NCI-H187 treated with DMSO at 0.1 percent for 48 hours (cell line): Measurements from ENCODE around the gene PES1.
"Not testable (repeated sequence)": the region's sequence is repeated elsewhere in the genome, so short reads cannot be mapped to it uniquely, and the experiment has no call there.

ENCODE experiments used
- DNase-seq: peaks from one replicate; lab custom pipeline; 2025; lab: John Stamatoyannopoulos, UW

PES1 gene

DNA sequence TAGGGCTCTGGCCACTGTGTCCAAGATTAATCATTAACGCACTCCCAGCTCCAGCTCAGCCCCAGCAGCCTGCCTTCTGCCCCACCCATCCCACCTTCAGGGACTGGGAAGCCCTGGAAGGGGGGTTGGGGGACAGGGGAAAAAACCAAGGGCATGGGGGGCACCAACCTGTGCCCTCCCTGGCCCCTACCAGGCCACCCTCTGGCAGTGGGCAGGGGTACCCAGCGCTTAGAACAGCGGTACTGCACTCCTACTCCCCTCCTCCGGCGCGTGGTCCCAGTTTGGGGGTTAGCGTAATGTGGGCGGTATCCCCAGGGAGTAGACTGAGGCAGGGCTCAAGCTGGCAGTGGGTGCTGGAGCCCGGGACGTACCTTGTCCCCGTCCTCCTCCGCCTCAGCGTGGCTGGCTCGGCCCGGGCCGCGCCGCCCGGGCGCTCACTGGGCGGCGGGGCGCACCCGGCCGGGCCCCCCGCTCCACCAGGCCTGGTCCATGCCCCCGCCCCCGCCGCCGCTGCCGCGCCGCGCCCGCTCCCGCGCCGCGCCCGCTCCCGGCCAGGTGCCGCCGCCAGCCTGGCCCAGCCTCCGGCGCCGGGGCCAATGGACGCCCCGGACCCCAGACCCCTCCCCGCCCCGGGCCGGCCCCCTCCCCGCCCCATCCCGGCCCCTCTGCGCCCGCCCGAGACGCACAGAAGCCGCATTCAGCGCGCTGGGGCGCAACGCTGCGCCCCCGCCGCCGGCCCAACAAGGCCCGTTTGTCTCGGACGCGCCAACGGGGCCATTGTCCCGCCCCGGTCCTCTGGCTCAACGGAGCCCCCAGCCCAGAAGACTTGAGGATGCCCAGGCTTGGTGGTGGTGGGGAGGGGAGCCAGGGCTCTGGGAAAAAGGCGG, 17.4 kb downstream of the PES1 start, which contains the start of gene GAL3ST1:
TSS of gene GAL3ST1 (minus strand) at position 571 of the 887 bp plus-strand sequence. CDS start 17,273 bp downstream, outside the sequence.
- DNase-seq: no peak

GRCh38 chr22:30573594-30574094, 18.1 kb downstream of the PES1 start:
- DNase-seq: no peak

DNA sequence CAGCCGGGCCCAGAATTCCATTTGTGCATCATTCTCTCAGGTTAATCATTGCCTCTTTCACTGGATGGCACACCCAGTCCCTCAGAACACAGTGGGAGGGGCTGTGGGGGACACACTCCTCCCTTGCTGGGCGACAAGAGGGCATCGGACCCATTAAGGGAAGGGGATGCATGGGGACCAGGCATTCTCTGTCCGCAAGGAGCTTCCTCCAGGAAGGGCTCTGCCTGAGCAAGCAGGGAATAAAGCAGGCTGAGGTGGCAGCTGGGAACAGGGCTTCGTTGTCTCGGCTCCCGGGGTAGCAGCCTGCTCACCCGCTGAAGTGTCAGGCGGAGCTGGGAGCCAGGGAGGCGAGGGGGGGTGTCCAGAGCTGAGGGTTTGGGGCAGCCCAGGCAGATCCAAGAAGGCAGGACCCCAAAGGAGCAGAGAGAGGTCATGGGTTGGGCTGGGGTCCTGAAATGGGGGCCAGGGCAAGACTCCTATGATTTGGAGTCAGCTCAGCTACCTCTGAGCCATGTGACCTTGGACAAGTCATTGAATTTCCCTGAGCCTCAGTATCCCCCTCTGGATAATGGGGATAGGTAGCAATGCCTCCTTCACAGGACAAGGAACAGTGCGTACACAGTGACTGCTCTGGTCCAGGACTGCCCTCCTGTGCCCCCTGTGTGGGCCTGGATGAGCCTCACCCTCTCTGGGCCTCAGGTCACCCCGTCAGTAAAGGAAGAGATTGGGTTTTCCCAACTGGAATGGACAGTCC, 18.7 kb downstream of the PES1 start:
- no peak for DNase-seq

DNA sequence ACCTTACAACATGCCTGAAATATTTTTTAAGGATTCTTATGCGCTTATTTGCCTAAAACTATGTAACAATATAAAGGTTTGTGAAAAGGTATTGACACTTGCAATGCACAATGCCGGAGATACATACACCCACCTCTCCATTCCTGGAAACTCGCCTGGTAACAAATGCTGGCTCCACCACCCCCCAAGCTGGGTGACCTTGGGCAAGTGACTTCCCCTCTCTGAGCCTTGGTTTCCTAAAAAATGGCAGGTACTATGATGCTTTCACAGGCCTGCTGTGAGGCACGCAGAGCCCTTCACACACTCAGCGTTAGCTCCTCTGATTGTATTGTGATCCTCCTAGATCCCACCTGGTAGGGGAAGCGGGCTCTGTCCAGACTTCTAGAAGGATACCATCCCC, 19.5 kb downstream of the PES1 start:
- no peak for DNase-seq

DNA sequence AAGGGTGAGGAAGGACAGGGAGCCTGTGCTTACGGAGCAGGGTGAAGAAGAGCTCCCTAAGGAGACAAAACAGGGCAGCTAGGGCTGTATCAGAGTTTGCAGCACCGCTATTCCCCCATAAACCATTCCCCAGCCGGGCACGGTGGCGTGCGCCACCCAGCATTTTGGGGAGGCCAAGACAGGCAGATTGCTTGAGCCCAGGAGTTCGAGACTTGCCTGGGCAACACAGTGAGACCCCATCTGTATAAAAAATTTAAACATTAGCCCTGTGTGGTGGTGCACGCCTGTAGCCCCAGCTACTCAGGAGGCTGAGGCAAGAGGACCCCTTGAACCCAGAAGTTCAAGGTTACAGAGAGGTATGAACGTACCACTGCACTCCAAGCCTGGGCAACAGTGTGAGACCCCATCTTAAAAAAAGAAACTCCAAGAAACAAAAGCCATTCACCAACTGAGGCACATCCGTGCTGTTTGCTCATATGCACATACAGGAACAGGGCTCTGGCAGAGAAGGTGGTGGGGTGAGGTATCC, 22.0 kb downstream of the PES1 start:
- DNase-seq: no peak

- no peak for DNase-seq
Observed at GRCh38 chr22:30568137-30568805, 23.4 kb downstream of the PES1 start.

GRCh38 chr22:30567277-30567676, 24.4 kb downstream of the PES1 start:
- not testable (repeated sequence) for DNase-seq

GRCh38 chr22:30566125-30566524, 25.6 kb downstream of the PES1 start:
- DNase-seq: no peak

- no peak for DNase-seq
Observed at GRCh38 chr22:30565341-30565740, 26.4 kb downstream of the PES1 start.

GRCh38 chr22:30564761-30565119, 27.0 kb downstream of the PES1 start:
- no peak for DNase-seq

GRCh38 chr22:30564045-30564760, 27.5 kb downstream of the PES1 start:
- DNase-seq: no peak

DNA sequence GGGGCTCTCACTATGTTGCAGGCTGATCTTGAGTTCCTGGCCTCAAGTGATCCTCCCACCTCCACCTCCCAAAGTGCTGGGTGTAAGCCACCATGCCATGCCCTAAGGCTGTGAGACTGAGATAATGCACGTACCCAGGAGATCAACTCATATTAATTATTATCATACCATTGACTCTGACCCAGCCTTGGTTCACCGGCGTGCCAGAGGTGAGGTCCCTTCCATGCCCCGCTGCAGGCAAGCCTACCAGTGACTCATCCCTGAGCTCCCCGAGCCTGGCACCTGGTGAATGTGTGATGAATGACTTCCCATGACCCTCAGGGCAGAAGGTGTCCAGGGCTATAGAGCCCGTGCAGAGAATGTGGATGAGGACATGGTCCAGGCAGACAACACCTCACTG, 29.3 kb downstream of the PES1 start:
- no peak for DNase-seq

DNA sequence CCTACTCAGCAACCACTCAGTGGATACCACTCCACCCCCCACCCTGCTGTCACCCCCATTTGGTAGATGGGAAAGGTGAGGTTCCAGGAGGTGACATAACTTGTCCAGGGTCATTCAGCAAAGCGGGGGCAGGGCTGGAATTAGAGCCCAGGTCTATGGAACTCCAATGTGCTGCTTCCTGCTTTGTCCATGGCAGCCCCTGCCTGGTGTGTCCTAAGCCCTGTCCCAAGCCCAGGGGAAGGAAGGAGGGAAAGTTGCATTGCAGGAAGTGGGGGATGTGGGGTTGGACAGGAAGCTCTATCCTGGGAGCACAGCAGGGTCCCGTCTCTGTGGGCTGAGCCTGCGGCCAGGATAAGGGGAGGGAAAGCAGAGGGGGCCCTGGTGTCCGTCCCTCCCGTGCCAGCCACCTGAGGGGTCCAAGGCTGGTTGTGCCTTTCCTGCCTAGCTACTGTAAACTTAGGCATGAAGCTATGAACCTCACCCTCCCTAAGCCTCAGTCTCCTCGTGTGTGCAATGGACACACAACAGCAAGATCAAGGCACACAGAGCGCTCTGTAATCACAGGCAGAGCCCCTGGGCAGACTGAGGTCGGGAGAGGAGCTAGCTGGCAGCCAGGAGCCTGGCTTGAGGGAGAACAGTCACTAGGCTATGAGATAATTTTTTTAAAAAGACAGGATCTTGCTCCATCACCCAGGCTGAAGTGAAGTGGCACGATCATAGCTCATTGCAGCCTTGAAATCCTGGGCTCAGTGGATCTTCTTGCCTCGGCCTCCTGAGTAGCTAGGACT, 30.1 kb downstream of the PES1 start:
- DNase-seq: no peak

GRCh38 chr22:30560643-30561202, 31.0 kb downstream of the PES1 start:
- not testable (repeated sequence) for DNase-seq

GRCh38 chr22:30559889-30560288, 31.8 kb downstream of the PES1 start:
- no peak for DNase-seq

DNA sequence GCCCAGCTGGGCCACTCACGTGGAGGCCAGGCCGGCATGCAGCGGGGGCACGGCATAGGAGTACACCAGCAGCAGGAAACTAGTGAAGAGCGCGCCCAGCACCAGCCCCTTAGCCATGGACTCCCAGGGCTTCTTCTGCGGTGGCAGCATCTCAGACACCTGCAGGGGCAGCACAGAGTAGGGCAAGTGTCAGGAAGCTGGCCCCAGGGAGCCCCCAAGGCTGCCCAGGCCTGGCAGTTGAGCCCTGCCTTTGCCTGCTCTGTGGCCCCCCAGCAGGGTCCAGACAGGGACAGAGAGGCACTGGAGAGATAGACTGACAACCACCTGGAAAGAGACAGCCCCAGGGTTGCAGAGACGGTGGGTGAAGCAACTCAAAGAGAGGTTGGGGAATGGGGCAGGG, 34.5 kb downstream of the PES1 start:
- DNase-seq: no peak

GRCh38 chr22:30556388-30556787, 35.3 kb downstream of the PES1 start:
- DNase-seq: no peak

GRCh38 chr22:30555282-30556210, 36.2 kb downstream of the PES1 start:
- DNase-seq: no peak

- DNase-seq: no peak
Observed at GRCh38 chr22:30553971-30554370, 37.7 kb downstream of the PES1 start.
